Fibroblast of lung (primary cell): ENCODE measurements around the gene QDPR. TPM values are rescaled to one million over a fixed set of nuclear protein-coding genes. Genes with fewer than 3 reads are reported as not detected.

Experiments used
- DNase-seq, 2 donors: peaks; one replicate each; pipeline versions ENCODE4 v3.0.0 to v3.0.0-alpha.2; 2010; ENCODE audit warnings: low read depth in 2 of 2
- H2AFZ ChIP-seq: 2 replicates; pipeline ENCODE4 v1.5.1; 2012; ENCODE audit warnings: low read length, control low read depth, inconsistent platforms
- H3K27ac ChIP-seq: 2 replicates; pipeline ENCODE4 v1.5.1; 2011; ENCODE audit warnings: low read length, control low read depth; ENCODE audit not compliant: insufficient read depth
- H3K27me3 ChIP-seq: 2 replicates; pipeline ENCODE4 v1.5.1; 2011; ENCODE audit warnings: mild to moderate bottlenecking, low read length; ENCODE audit not compliant: control insufficient read depth, insufficient read depth
- H3K36me3 ChIP-seq: 2 replicates; pipeline ENCODE4 v1.5.1; 2011; ENCODE audit warnings: low read length; ENCODE audit not compliant: control insufficient read depth, insufficient read depth
- H3K4me1 ChIP-seq: 2 replicates; pipeline ENCODE4 v1.5.1; 2011; ENCODE audit warnings: low read length; ENCODE audit not compliant: control insufficient read depth, insufficient read depth; ENCODE audit errors: extremely low read depth
- H3K4me2 ChIP-seq: 2 replicates; pipeline ENCODE4 v1.5.1; 2011; ENCODE audit warnings: low read length, control low read depth; ENCODE audit not compliant: insufficient read depth; ENCODE audit errors: extremely low read depth
- H3K4me3 ChIP-seq, 4 experiments: fragments of 200-600 bp in 1 of 4; sonication (generic) in 1 of 4; replicated peaks in 1 of 4; 2 replicates each; pipeline ENCODE4 v1.5.1; 2011 to 2016; ENCODE audit warnings: low read length in 4 of 4, low read depth in 3 of 4, mild to moderate bottlenecking in 3 of 4, control low read depth in 2 of 4, inconsistent platforms in 1 of 4, mixed read lengths in 1 of 4; ENCODE audit not compliant: insufficient read depth in 1 of 4; ENCODE audit errors: control extremely low read depth in 1 of 4
- H3K79me2 ChIP-seq: 2 replicates; pipeline ENCODE4 v1.5.1; 2012; ENCODE audit warnings: mild to moderate bottlenecking, low read length, inconsistent platforms; ENCODE audit not compliant: control insufficient read depth, insufficient read depth
- H3K9ac ChIP-seq: 2 replicates; pipeline ENCODE4 v1.5.1; 2011; ENCODE audit warnings: mild to moderate bottlenecking, low read length, control low read depth; ENCODE audit not compliant: insufficient read depth
- H3K9me3 ChIP-seq: 2 replicates; pipeline ENCODE4 v1.5.1; 2012; ENCODE audit warnings: low read depth, low read length; ENCODE audit not compliant: control insufficient read depth, insufficient read depth
- H4K20me1 ChIP-seq: 2 replicates; pipeline ENCODE4 v1.5.1; 2011; ENCODE audit warnings: low read length; ENCODE audit not compliant: control insufficient read depth, insufficient read depth; ENCODE audit errors: extremely low read depth
- CTCF ChIP-seq, 2 donors: IDR thresholded peaks in 1 of 2; conservative IDR thresholded peaks in 1 of 2; 1 replicate in 1 of 2; 2 replicates in 1 of 2; pipeline ENCODE4 v1.5.1; 2011 to 2012; ENCODE audit warnings: low read length in 2 of 2, control low read depth in 1 of 2, inconsistent platforms in 1 of 2, low read depth in 1 of 2, mild to moderate bottlenecking in 1 of 2
- EZH2 ChIP-seq: IDR thresholded peaks from 2 replicates; pipeline ENCODE4 v1.5.1; 2012; ENCODE audit warnings: low read length, control low read depth, mild to moderate bottlenecking; ENCODE audit errors: missing control alignments
- polyA plus RNA-seq, 2 donors: library from polyadenylated mRNA; depleted of rRNA in 1 of 2; stranded (reverse) in 1 of 2; unstranded in 1 of 2; fragments of >200 nt; gene quantifications; 2 replicates each; pipeline ENCODE4 v1.2.1, GENCODE V29; 2011 to 2012; ENCODE audit warnings: missing spikeins in 1 of 2
- total RNA-seq: library from RNA; depleted of rRNA; stranded (reverse); fragments of >200 nt; gene quantifications from 2 replicates; pipeline ENCODE4 v1.2.1, GENCODE V29; 2014

The QDPR gene
- total and polyA plus RNA-seq, 2 donors (not counting 1 experiment from before 2014, with no cell fraction given) = 27.4 to 41.4 TPM

GRCh38 chr4:17517664-17518063 is 5.8 kb upstream of the QDPR start:
- no peak overlapping the region for H2AFZ ChIP-seq
- no peaks in the 10 kb centered on the region for H3K4me1 ChIP-seq
- H3K36me3 ChIP-seq = no peaks in the 10 kb centered on the region
- no peak overlapping the region for H3K9ac ChIP-seq
- TF ChIP-seq EZH2 (no peak), CTCF (conservative IDR thresholded peaks at IDR 0.05 in 1 of 2, IDR thresholded peaks at IDR 0.05 in 1 of 2; ENCODE audit: low read depth in 1 of 2, low read length in 2 of 2) (no peak)
- peaks cover 11% of the 10 kb centered on the region for H3K27me3 ChIP-seq
- H3K27ac ChIP-seq = no peak overlapping the region
- H3K4me2 ChIP-seq = no peak overlapping the region
- DNase-seq = no peak
- H3K9me3 ChIP-seq = no peaks in the 10 kb centered on the region
- no peaks in the 10 kb centered on the region for H4K20me1 ChIP-seq
- no peaks in the 10 kb centered on the region for H3K79me2 ChIP-seq
- no peak overlapping the region for H3K4me3 ChIP-seq

- Histone ChIP-seq H4K20me1 (no peaks in the 10 kb centered on the region), H3K9ac (no peak overlapping the region), H3K79me2 (no peaks in the 10 kb centered on the region), H3K9me3 (no peaks in the 10 kb centered on the region), H3K27me3 (peaks cover 11% of the 10 kb centered on the region), H3K4me3 (no peak overlapping the region), H3K27ac (no peak overlapping the region), H2AFZ (no peak overlapping the region), H3K4me1 (no peaks in the 10 kb centered on the region), H3K36me3 (no peaks in the 10 kb centered on the region), H3K4me2 (no peak overlapping the region)
- no peak for DNase-seq
- TF ChIP-seq EZH2 (no peak), CTCF (conservative IDR thresholded peaks at IDR 0.05 in 1 of 2, IDR thresholded peaks at IDR 0.05 in 1 of 2; ENCODE audit: low read depth in 1 of 2, low read length in 2 of 2) (no peak)
Observed at GRCh38 chr4:17516980-17517379, 5.1 kb upstream of the QDPR start.

GRCh38 chr4:17515445-17516407 is 3.8 kb upstream of the QDPR start:
- Histone ChIP-seq H3K4me1 (peaks cover under 1% of the 10 kb centered on the region), H3K27ac (no peak overlapping the region), H3K36me3 (no peaks in the 10 kb centered on the region), H4K20me1 (no peaks in the 10 kb centered on the region), H3K4me2 (no peak overlapping the region), H3K27me3 (peaks cover 8% of the 10 kb centered on the region), H3K79me2 (peaks cover 6% of the 10 kb centered on the region), H3K4me3 (no peak overlapping the region), H3K9ac (no peak overlapping the region), H3K9me3 (no peaks in the 10 kb centered on the region), H2AFZ (no peak overlapping the region)
- DNase-seq = no peak
- TF ChIP-seq CTCF (conservative IDR thresholded peaks at IDR 0.05 in 1 of 2, IDR thresholded peaks at IDR 0.05 in 1 of 2; ENCODE audit: low read depth in 1 of 2, low read length in 2 of 2) (no peak), EZH2 (no peak)
